HL-60 (cell line): Measurements from ENCODE around the gene AGAP1.

Source experiments
- POLR2AphosphoS5 ChIP-seq: IDR thresholded peaks from 2 replicates; pipeline ENCODE4 v1.6.1; 2012; ENCODE audit warnings: low read depth
- TF ChIP-seq, protein P1 (sequence below): IDR thresholded peaks from one replicate; pipeline ENCODE4 v1.5.1; 2011; ENCODE audit warnings: low read length, control low read depth, inconsistent platforms; ENCODE audit not compliant: insufficient read depth

DNA sequence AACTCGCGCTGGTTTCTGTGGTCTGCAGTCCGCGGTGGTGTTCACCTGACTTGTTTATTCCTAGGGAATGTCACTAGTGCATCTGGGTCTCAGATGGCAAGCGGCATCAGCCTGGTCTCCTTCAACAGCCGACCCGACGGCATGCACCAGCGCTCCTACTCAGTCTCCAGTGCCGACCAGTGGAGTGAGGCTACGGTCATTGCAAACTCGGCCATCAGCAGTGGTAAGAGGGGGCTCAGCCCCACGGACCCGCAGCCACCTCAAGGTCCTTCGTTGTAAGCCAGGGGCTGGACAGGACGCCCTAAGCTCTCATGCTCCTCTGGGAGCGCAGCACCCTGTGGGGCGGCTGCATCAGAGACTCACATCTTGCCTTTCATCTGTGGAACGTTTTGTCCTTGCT lies 436.9 kb downstream of the AGAP1 start:
- no peak for TF ChIP-seq POLR2AphosphoS5
- TF ChIP-seq, protein P1, sequence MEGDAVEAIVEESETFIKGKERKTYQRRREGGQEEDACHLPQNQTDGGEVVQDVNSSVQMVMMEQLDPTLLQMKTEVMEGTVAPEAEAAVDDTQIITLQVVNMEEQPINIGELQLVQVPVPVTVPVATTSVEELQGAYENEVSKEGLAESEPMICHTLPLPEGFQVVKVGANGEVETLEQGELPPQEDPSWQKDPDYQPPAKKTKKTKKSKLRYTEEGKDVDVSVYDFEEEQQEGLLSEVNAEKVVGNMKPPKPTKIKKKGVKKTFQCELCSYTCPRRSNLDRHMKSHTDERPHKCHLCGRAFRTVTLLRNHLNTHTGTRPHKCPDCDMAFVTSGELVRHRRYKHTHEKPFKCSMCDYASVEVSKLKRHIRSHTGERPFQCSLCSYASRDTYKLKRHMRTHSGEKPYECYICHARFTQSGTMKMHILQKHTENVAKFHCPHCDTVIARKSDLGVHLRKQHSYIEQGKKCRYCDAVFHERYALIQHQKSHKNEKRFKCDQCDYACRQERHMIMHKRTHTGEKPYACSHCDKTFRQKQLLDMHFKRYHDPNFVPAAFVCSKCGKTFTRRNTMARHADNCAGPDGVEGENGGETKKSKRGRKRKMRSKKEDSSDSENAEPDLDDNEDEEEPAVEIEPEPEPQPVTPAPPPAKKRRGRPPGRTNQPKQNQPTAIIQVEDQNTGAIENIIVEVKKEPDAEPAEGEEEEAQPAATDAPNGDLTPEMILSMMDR: no peak
